Activated CD8-positive, alpha-beta T cell treated with anti-CD3 and anti-CD28 coated beads for 36 hours (primary cell): Measurements from ENCODE around the gene CCDC154. TPM values are rescaled to one million over a fixed set of nuclear protein-coding genes. Genes with fewer than 3 reads are reported as not detected.
A peak's percentile ranks its signal among the peaks of the same experiment; 100 is the strongest.

Experiments used
- ATAC-seq: fragments of 200-7000 bp; cut with Tn5 transposase; one replicate; pipeline ENCODE4 v1.10.0; 2021; ENCODE audit warnings: mild to moderate bottlenecking, moderate library complexity
- CTCF ChIA-PET: fragments of 350-600 bp; sonication (Branson Sonifier 250); formaldehyde crosslinking; loops from one replicate; lab custom pipeline; 2021; ENCODE audit warnings: antibody characterized with exemption; lab: Charles Lee
- POLR2A ChIA-PET: fragments of 350-600 bp; sonication (Branson Sonifier 250); formaldehyde crosslinking; loops from one replicate; lab custom pipeline; 2021; ENCODE audit warnings: antibody characterized with exemption; lab: Charles Lee
- DNase-seq: peaks from one replicate; pipeline ENCODE4 v3.0.0-alpha.2; 2020
- H3K27ac Mint-ChIP-seq: one replicate; pipeline ENCODE4 v1.8.0; 2021; ENCODE audit warnings: mild to moderate bottlenecking, mixed read lengths
- H3K27me3 Mint-ChIP-seq: one replicate; pipeline ENCODE4 v1.8.0; 2021; ENCODE audit warnings: mixed read lengths
- H3K36me3 Mint-ChIP-seq: one replicate; pipeline ENCODE4 v1.8.0; 2021; ENCODE audit warnings: low read depth, mixed read lengths
- H3K4me1 Mint-ChIP-seq: one replicate; pipeline ENCODE4 v1.8.0; 2021; ENCODE audit warnings: low read depth, mixed read lengths
- H3K4me3 Mint-ChIP-seq: one replicate; pipeline ENCODE4 v1.8.0; 2021; ENCODE audit warnings: mild to moderate bottlenecking, moderate library complexity, mixed read lengths
- H3K9me3 Mint-ChIP-seq: one replicate; pipeline ENCODE4 v1.8.0; 2021; ENCODE audit warnings: mixed read lengths
- intact Hi-C: fragments of 100-400 bp; cut with micrococcal nuclease; formaldehyde crosslinking; loops from one replicate; pipeline ENCODE4 v1.10.0; 2022
- total RNA-seq, 2 experiments: library from RNA; stranded (reverse); gene quantifications; one replicate each; pipeline ENCODE4 v1.2.3, GENCODE V29; 2021
- TF ChIP-seq, protein P1 (sequence below): fragments of 200-600 bp; IDR thresholded peaks from one replicate; pipeline ENCODE4 v1.8.0; 2022; ENCODE audit warnings: antibody characterized with exemption, mild to moderate bottlenecking

CCDC154 gene
- total RNA-seq, 2 experiments from 2014 or later: 1.3 to 1.4 TPM

- intact Hi-C loops: no loop called here
- DNase-seq (peak; percentile 47), ATAC-seq (peak; percentile 42)
- no peak overlapping the region for H3K27ac Mint-ChIP-seq
- H3K27me3 Mint-ChIP-seq: no peaks in the 10 kb centered on the region
- TF ChIP-seq, protein P1, sequence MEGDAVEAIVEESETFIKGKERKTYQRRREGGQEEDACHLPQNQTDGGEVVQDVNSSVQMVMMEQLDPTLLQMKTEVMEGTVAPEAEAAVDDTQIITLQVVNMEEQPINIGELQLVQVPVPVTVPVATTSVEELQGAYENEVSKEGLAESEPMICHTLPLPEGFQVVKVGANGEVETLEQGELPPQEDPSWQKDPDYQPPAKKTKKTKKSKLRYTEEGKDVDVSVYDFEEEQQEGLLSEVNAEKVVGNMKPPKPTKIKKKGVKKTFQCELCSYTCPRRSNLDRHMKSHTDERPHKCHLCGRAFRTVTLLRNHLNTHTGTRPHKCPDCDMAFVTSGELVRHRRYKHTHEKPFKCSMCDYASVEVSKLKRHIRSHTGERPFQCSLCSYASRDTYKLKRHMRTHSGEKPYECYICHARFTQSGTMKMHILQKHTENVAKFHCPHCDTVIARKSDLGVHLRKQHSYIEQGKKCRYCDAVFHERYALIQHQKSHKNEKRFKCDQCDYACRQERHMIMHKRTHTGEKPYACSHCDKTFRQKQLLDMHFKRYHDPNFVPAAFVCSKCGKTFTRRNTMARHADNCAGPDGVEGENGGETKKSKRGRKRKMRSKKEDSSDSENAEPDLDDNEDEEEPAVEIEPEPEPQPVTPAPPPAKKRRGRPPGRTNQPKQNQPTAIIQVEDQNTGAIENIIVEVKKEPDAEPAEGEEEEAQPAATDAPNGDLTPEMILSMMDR: no peak
- H3K36me3 Mint-ChIP-seq: peaks cover 2% of the 10 kb centered on the region
- peaks cover 6% of the 10 kb centered on the region for H3K4me1 Mint-ChIP-seq
- ChIA-PET CTCF (no interaction called here), POLR2A (interaction anchor here (0.5 to 0.8 kb wide), 2 partner anchors 25 to 46 kb away, joined by 3 read pairs; no protein-coding TSS in a partner anchor)
- no peaks in the 10 kb centered on the region for H3K9me3 Mint-ChIP-seq
- H3K4me3 Mint-ChIP-seq: no peak overlapping the region
Measured at GRCh38 chr16:1458336-1458976, 14.1 kb upstream of the CCDC154 start.

DNA sequence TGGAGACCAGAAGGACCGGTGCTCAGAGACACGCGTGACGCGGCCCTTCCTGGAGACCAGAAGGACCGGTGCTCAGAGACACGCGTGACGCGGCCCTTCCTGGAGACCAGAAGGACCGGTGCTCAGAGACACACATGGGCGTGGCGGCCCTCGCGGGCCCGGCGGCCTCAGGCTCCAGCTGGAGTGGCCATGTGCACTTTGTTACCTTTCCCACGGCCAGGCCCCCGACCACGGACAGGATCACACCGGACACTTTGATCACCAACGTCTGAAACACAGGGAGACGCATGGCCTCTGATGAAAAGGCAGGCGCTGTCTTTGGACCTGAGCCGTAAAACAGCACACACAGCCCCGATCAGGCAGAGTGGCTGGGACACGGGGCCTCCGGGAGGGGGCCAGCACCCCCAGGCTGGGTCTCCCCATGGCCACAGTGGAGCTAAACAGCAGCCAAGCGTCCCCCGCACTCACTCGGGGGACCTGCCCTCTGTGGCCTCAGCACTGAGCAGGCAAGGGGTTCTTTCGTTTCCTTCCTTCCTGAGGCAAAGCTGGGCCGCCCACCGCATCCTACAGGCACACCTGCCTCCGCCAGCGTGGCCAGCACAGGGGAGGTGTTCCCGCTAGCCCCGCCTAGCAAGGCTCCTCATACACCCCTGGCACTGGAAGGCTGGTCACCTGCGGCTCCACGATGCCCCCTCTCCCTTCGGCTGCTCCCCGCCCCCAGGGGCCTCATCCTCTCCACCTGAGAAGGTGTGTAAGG is 13.3 kb upstream of the CCDC154 start:
- intact Hi-C loops: no loop called here
- DNase-seq: no peak
- no peak for ATAC-seq
- no peaks in the 10 kb centered on the region for H3K27me3 Mint-ChIP-seq
- no peak overlapping the region for H3K27ac Mint-ChIP-seq
- POLR2A ChIA-PET: interaction anchor here (0.8 kb wide), 1 partner anchor 24 kb away, joined by 3 read pairs; no protein-coding TSS in a partner anchor
- CTCF ChIA-PET: no interaction called here
- no peak overlapping the region for H3K4me3 Mint-ChIP-seq
- TF ChIP-seq, protein P1: no peak
- no peaks in the 10 kb centered on the region for H3K9me3 Mint-ChIP-seq
- peaks cover 6% of the 10 kb centered on the region for H3K4me1 Mint-ChIP-seq
- peaks cover 2% of the 10 kb centered on the region for H3K36me3 Mint-ChIP-seq

DNA sequence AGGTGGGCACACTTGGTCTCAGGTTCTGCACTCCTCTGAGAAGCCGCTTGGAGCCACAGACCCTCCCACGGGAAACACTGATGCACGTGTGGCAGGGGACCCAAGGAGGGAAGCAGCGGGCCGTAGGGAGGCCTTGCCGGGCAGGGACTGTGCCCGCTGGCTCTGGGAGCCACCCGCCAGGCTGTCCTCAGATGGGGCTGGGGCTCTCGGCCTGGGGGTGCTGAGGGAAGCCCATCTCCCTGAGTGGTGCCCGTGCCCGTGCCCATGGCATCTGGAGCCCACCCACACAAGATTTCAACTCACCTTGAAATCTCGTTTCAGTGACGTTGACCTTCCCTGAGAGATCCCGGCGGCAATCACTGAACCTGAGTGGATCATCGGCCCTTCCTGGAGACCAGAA is 12.6 kb upstream of the CCDC154 start:
- Mint-ChIP-seq H3K4me1 (peaks cover 6% of the 10 kb centered on the region), H3K36me3 (peaks cover 2% of the 10 kb centered on the region), H3K27me3 (no peaks in the 10 kb centered on the region), H3K9me3 (no peaks in the 10 kb centered on the region), H3K4me3 (no peak overlapping the region), H3K27ac (no peak overlapping the region)
- TF ChIP-seq, protein P1: no peak
- DNase-seq (no peak), ATAC-seq (no peak)
- CTCF ChIA-PET: no interaction called here
- intact Hi-C loops: no loop called here
- POLR2A ChIA-PET: no interaction called here

DNA sequence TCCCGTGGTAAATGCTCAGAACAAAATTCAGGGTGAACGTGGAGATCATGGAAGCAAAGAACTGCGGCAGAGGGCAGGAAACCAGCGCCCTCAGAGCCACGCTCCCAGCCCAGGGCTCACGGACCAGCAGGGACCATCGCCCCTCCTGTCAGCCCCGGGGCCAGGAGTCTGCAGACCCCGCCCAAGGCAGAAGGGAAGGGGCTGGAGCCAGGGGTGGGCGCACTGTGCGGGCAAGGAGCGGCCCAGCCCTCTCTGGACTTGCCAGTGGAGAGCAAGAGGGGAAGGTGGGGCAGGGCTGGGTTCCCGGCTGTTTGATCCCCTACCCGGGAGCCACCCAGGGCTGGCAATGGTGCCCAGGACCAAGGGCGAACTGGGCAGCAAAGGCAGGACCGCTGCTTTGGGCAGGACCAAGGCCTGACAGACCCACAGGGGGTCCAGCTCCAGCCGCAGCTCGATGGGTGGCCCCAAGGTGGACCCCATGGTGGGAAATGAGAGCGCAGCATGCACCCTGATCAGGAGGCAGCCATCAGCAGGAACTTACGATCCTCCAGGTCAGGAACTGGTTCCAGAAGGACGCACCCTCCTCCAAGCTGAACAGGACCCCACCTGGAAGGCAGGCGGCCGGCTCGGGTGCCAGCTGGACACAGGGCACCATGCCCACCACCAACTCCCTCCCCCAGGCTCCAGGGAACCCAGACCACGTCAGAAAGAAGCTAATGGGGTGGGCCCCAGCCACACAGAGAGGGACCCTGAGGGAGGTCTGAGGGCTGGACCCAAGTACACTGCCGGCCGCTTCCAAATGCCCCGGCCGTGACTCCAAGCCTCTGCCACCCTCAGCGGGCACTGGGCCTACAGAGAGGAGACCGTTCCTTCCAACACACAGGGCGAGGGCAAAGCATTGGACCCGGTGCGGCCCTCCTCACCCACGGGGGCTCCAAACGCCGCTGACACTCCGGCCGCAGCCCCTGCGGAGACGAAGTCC is 11.1 kb upstream of the CCDC154 start:
- Mint-ChIP-seq H3K4me1 (peaks cover 6% of the 10 kb centered on the region), H3K36me3 (no peaks in the 10 kb centered on the region), H3K9me3 (no peaks in the 10 kb centered on the region), H3K27me3 (no peaks in the 10 kb centered on the region), H3K27ac (no peak overlapping the region), H3K4me3 (no peak overlapping the region)
- DNase-seq (no peak), ATAC-seq (no peak)
- intact Hi-C loops: no loop called here
- ChIA-PET CTCF (no interaction called here), POLR2A (no interaction called here)
- TF ChIP-seq, protein P1: no peak
